Esophagus muscularis mucosa (tissue), 2 donors: ENCODE results near the gene NCAPH2.

ENCODE experiments used
- EP300 ChIP-seq: sonication (generic); formaldehyde crosslinking; IDR thresholded peaks from one replicate; pipeline ENCODE4 v1.6.1; 2017; ENCODE audit warnings: antibody characterized with exemption
- POLR2A ChIP-seq: fragments of 450-650 bp; IDR thresholded peaks from one replicate; pipeline ENCODE4 v1.6.1; 2017; ENCODE audit warnings: antibody characterized with exemption, moderate library complexity, mild to moderate bottlenecking, low read depth

DNA sequence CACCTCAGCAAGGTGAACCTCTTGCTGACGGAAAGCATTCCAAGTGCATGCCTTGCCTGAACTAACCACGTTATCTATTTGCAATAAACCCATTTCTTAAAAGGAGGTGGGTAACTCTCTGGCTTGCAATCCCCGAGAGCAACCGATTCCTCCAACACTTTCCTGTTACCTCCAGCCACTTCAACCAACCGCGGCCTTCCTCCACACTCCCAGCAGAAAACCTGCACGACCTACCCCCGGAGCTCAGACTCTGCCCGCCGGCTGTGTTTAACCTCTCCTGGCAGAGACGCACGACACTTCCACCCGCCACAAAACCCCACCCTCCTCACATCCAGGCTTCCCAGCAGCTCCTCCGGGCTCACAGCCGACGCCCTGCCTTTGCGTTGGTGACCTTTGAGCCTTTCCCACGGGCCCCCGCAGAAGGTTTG lies 16.7 kb downstream of the NCAPH2 start:
- no peak for TF ChIP-seq POLR2A
- TF ChIP-seq EP300 = no peak
